Gastrocnemius medialis (tissue), 4 donors: ENCODE results near the gene MYO16.

Source experiments
- CTCF ChIP-seq, 5 experiments: fragments of 450-650 bp in 3 of 5; fragments of 200-600 bp in 2 of 5; sonication (generic) in 2 of 5; IDR thresholded peaks in 4 of 5; conservative IDR thresholded peaks in 1 of 5; 1 replicate in 4 of 5; 2 replicates in 1 of 5; pipeline ENCODE4 v1.5.1; 2016 to 2019; ENCODE audit warnings: antibody characterized with exemption in 5 of 5, mild to moderate bottlenecking in 3 of 5, moderate library complexity in 3 of 5
- POLR2A ChIP-seq, 2 donors: fragments of 450-650 bp; IDR thresholded peaks; one replicate each; pipeline ENCODE4 v1.6.1; 2017; ENCODE audit warnings: antibody characterized with exemption in 2 of 2, mild to moderate bottlenecking in 2 of 2, moderate library complexity in 2 of 2

- TF ChIP-seq CTCF (IDR thresholded peaks at IDR 0.05 in 4 of 5, conservative IDR thresholded peaks at IDR 0.05 in 1 of 5) (no peak), POLR2A (IDR thresholded peaks at IDR 0.05) (no peak)
Observed at GRCh38 chr13:108768035-108768434, 138.6 kb downstream of the MYO16 start.
